A549 treated with AZD2906 at 1 μM for 4 hours (cell line): Measurements from ENCODE around the gene LGALS1. TPM values are rescaled to one million over a fixed set of nuclear protein-coding genes. Genes with fewer than 3 reads are reported as not detected.

Source experiments
- total RNA-seq: library from RNA; stranded (reverse); fragments of 200-300 nt; extraction: Qiagen RNA extraction; gene quantifications from 5 replicates; pipeline ENCODE4 v1.2.3, GENCODE V29; 2022

LGALS1 gene
- total RNA-seq: 1,265 to 1,421 TPM (median 1,365 TPM) in 5 replicates

DNA sequence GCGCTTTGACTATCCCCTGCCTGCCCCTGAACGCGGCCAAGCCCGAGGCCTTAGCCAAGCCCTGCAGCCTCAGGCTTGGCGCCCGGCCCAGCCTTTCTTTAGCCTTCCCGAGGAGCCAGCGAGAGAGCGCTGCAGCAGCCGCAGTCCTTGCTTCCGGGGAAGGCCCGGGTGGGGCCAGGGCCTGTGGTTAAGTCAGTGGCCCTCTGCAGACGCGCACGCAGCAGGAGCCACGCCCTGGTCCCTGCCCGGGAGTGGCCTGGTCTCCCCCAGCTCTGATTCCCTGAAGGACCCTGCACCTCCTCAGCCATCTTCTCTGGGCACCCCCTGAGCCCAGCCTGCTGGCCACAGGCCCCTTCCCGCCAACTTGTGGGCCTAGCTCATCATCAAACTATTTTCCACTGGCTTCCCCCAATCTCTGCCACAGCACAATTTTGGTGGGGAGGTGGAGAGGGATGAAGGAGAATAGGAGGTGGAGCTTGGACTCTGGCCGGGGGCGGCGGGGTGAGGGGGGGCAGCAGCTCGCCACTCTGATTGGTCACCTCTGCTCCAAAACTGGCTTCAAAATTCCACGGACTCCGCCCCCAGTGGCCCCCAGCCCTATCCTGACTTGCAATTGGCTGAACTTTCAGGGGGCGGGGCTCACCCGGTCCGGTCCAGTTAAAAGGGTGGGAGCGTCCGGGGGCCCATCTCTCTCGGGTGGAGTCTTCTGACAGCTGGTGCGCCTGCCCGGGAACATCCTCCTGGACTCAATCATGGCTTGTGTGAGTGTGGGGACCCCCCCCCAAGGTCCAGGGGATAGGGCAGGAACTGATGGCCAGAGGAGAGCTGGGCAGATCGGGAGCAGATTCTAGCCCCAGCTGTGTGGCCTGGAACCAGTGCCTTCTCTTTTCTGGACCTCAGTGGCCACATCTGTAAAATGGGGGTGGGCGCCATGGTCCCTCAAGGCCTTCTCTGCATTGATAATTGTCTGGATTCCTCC, at the start of gene LGALS1:
TSS of gene LGALS1 (plus strand) at position 686 of the 979 bp plus-strand sequence. CDS start at position 753, 67 bp downstream.

DNA sequence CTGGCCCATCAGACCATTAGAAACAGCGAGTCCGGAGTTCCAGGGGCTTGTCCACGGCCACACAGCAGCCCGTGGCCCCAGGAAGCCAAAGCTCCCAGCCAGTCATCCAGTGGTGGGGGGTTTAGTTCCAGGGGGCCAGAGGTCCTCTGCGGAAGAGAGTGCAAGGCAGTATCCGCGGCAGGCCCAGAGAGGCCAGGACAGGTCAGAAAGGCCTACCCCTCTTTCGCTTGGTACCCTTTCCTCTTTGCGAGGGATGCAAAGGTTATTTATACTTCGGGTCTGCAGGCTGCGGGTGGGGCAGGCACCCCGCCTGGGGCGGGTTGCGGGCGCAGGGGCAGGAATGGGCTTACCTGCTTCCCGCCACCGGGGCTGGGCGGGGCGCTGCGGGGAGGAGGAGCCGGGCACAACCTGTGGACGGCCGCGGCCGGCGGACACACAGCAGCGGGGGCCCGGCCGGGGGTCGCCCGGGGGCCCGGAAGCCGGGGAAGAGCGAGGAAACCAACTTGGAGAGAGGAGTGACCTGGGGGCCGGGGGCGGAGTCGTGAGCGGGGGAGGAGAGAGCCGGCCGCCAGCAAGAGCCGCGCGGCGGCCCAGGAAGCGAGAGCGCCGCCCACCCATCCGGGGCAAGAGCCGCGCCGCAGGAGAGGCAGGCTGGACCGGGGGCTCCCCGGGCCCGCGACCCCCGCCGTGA, 36.2 kb upstream of the LGALS1 start, which contains the start of gene SH3BP1:
TSS of gene SH3BP1 (plus strand) at position 600 of the 691 bp plus-strand sequence. CDS start 119 bp downstream, outside the sequence.

DNA sequence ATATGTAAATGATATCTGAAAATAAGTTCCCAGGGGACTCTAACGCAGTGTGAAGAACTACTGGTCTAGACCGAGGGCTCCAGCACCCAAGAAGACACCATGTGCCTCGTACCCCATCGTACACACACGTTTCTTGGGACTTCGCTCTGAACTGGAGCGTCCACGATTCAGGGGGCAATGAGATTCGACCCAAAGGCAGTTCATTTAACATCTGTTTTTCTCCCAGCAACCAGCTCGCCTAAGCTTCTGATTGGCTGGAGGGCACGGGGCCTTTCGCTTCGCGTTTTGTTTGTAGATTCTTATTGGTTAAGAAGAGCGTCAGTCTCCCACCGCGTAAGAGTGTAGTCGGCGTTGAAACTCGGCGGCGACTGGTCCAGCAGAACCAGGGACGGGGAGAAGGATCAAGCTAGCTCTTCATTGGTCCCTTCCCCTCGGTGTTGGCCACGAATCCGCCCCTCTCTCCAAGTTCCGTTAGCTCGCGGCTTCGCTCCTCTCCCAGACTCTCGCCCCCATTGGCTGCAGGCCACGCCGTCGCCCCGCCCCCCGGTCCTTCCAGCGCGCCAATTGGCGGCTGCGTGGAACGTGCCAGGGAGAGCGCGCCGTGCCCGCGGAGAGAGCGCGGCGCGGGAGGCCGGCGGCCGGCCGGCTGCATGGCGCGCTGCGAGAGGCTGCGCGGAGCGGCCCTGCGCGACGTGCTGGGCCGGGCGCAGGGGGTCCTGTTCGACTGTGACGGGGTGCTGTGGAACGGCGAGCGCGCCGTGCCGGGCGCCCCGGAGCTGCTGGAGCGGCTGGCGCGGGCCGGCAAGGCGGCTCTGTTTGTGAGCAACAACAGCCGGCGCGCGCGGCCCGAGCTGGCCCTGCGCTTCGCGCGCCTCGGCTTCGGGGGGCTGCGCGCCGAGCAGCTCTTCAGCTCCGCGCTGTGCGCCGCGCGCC, 17.0 kb upstream of the LGALS1 start, which contains the start of gene PDXP:
TSS of gene PDXP (plus strand) at position 591 of the 933 bp plus-strand sequence. CDS start at position 651, 60 bp downstream.

DNA sequence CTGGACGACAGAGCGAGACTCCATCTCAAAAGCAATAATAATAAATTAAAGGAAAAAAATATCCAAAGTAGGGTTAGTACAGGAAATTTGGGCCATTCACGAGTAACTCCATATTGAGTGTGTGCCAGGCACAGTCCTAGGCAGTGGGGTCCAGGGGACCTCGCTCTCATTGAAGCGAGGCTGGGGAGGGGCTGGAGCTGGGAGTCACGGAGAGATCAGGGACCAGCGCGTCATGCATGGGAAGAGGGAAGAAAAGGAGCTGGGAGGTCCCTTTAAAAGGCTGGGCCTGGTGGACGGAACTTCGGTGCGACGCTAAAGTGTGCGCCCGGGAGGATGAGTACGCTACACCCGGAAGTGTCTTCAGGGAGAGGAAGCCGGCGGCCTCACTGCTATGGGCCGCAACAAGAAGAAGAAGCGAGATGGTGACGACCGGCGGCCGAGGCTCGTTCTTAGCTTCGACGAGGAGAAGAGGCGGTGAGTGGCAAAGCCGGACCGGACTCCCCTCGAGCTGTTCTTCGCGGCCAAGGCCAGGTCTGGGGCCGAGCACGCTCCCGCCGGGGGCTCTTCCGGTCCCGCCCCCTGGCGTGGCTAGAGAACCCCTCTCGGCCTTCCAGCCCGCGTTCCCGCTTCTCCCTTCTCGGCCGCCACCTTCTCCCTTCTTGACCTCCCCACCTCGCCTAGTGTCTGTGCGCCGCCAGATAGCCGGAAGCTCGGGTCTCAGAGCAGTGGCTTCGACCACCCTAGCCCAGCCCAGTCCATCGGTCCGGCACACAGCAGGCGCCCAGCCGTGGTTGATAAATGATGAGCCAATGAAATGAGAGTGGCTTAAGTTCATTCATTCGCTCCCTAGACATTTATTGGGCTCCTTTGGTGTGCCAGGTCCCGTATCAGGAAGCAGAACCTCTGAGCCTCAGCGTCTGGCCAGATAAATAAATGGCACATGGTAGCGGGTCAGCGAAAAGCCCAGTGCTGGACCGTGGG, 10.9 kb downstream of the LGALS1 start, which contains the start of gene NOL12:
TSS of gene NOL12 (plus strand) at position 342 of the 981 bp plus-strand sequence. CDS start at position 392, 50 bp downstream.

DNA sequence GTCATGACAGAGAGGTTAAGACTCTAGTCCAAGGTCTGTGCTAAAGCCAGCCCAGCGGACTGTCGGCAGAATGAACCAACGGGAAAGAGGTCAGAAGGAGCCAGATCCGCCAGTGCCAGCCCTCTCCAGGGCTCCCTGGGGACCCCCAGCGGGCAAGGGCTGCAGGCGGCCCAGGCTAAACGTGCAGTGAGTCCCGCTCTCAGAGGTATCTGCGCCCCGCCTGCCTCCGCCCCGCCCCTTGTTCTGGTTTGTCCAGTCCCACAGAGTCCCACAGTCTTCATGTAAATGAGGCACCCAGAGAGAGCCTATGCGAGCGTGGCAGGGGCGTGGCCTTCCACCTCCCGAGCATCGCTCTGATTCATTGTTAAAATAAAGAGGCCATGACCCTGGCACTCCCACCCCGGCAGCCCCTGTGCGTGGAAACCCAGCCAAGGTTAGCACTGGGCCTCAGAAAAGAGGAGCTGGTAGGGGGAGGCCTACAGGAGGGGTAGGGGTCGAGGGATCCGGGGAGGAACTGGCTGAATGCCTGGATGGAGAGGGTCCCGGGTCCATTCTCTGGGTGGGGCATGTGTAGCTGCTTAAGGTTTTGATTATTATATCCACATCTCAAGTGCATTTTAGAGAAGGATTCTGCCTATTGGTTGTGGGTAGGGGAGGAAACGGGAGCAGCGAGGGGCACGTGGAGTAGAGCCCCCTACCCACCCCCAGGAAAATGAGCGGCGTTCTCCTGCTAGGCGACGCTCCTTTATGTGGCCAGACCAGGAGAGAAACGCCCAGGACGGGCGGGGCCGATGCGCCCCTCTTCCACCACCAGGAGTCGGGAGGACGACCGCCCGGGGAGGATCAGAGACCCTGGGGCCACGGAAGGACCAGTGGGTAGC, 21.5 kb downstream of the LGALS1 start, which contains the start of gene TRIOBP:
TSS of gene TRIOBP (plus strand) at position 392 of the 881 bp plus-strand sequence. CDS start 4,318 bp downstream, outside the sequence.

Other genes with a start within 250 kb of the LGALS1 start
- 5.0 to 6.7 TPM (median 5.6 TPM) in 5 replicates for gene ELFN2, start 248.2 kb upstream of the LGALS1 start, total RNA-seq
- 0.70 to 1.7 TPM (median 1.4 TPM) in 5 replicates for gene MFNG, start 189.3 kb upstream of the LGALS1 start, total RNA-seq
- 23.3 to 32.2 TPM (median 31.4 TPM) in 5 replicates for gene CARD10, start 156.2 kb upstream of the LGALS1 start, total RNA-seq
- 22.8 to 32.8 TPM (median 31.6 TPM) in 5 replicates for gene CDC42EP1, start 115.2 kb upstream of the LGALS1 start, total RNA-seq
- gene LGALS2, start 95.5 kb upstream of the LGALS1 start, total RNA-seq: 0.16 to 0.30 TPM (median 0.19 TPM) in 4 of 5 replicates, not detected in the other
- gene GGA1, start 66.8 kb upstream of the LGALS1 start, total RNA-seq: 17.7 to 23.1 TPM (median 20.7 TPM) in 5 replicates
- 1.0 to 2.0 TPM (median 1.6 TPM) in 5 replicates for gene SH3BP1, start 36.0 kb upstream of the LGALS1 start, total RNA-seq
- gene PDXP, start 16.9 kb upstream of the LGALS1 start, total RNA-seq: 12.2 to 17.5 TPM (median 15.7 TPM) in 5 replicates
- gene NOL12, start 10.7 kb downstream of the LGALS1 start, total RNA-seq: 24.4 to 29.5 TPM (median 27.5 TPM) in 5 replicates
- 30.0 to 40.5 TPM (median 37.3 TPM) in 5 replicates for gene TRIOBP, start 21.4 kb downstream of the LGALS1 start, total RNA-seq
- 3.5 to 4.2 TPM (median 3.8 TPM) in 5 replicates for gene GCAT, start 132.3 kb downstream of the LGALS1 start, total RNA-seq
- 0.08 TPM in 1 of 5 replicates, not detected in the others for gene GALR3, start 147.7 kb downstream of the LGALS1 start, total RNA-seq
- 18.3 to 23.9 TPM (median 23.5 TPM) in 5 replicates for gene ANKRD54, start 168.7 kb downstream of the LGALS1 start, total RNA-seq
- gene EIF3L, start 173.8 kb downstream of the LGALS1 start, total RNA-seq: 257 to 285 TPM (median 270 TPM) in 5 replicates
- 18.5 to 20.8 TPM (median 19.9 TPM) in 5 replicates for gene MICALL1, start 230.7 kb downstream of the LGALS1 start, total RNA-seq